Heart right ventricle (tissue), 16 donors: ENCODE data around the gene FABP3. TPM values are rescaled to one million over a fixed set of nuclear protein-coding genes. Genes with fewer than 3 reads are reported as not detected.

Source experiments
- ATAC-seq, 8 donors: fragments of 200-7000 bp; cut with Tn5 transposase; one replicate each; pipeline ENCODE4 v1.9.1; 2020; ENCODE audit warnings: mild to moderate bottlenecking in 8 of 8, moderate library complexity in 8 of 8, moderate number of reproducible peaks in 1 of 8
- DNase-seq, 2 donors: peaks; one replicate each; pipeline ENCODE4 v3.0.0-alpha.2; 2020
- H3K27ac ChIP-seq, 10 donors: fragments of 200-600 bp; sonication (generic) in 2 of 10; one replicate each; pipeline versions ENCODE4 v1.5.0 to v1.8.0; 2020 to 2022; ENCODE audit warnings: mild to moderate bottlenecking in 3 of 10
- H3K27me3 ChIP-seq, 7 donors: fragments of 200-600 bp; one replicate each; pipeline ENCODE4 v1.8.0; 2021 to 2022; ENCODE audit warnings: mild to moderate bottlenecking in 2 of 7
- H3K36me3 ChIP-seq, 9 donors: fragments of 200-600 bp; sonication (generic) in 1 of 9; one replicate each; pipeline versions ENCODE4 v1.5.0 to v1.8.0; 2020 to 2022; ENCODE audit warnings: mild to moderate bottlenecking in 2 of 9
- H3K4me1 ChIP-seq, 9 donors: fragments of 200-600 bp; sonication (generic) in 1 of 9; one replicate each; pipeline versions ENCODE4 v1.5.0 to v1.8.0; 2020 to 2022; ENCODE audit warnings: mild to moderate bottlenecking in 4 of 9
- H3K4me3 ChIP-seq, 10 donors: fragments of 200-600 bp; sonication (generic) in 2 of 10; one replicate each; pipeline versions ENCODE4 v1.5.0 to v1.8.0; 2020 to 2022; ENCODE audit warnings: mild to moderate bottlenecking in 7 of 10, moderate library complexity in 2 of 10
- H3K9me3 ChIP-seq, 11 donors: fragments of 200-600 bp in 10 of 11; sonication (generic) in 2 of 11; one replicate each; pipeline versions ENCODE4 v1.5.0 to v1.8.0; 2013 to 2022; ENCODE audit warnings: mild to moderate bottlenecking in 2 of 11, control low read depth in 1 of 11, moderate library complexity in 1 of 11
- WGBS, 2 donors: extraction: QIAGEN DNeasy Blood & Tissue Kit; methylation state at CpG; one replicate each; pipeline ENCODE4 v1.1.7; 2013; ENCODE audit warnings: inconsistent platforms in 1 of 2; 5-methylcytosine and 5-hydroxymethylcytosine counted together
- intact Hi-C, 10 donors: fragments of 100-400 bp; cut with DNase I; formaldehyde crosslinking; loops; one replicate each; pipeline versions ENCODE4 v1.11.1 to v1.14.2; 2022
- polyA plus RNA-seq, 2 donors: library from polyadenylated mRNA; stranded (reverse); fragments of 200-250 nt; gene quantifications; one replicate each; pipeline ENCODE4 v1.2.3, GENCODE V29; 2013
- total RNA-seq, 10 donors: library from RNA; stranded (reverse); fragmentation: NEBNext Ultra II Directional in 3 of 10; extraction: Animal tissue kit (Norgen Biotek cat#: 25700) in 3 of 10; gene quantifications; one replicate each; pipeline versions ENCODE4 v1.2.1 to v1.2.4, GENCODE V29; 2021 to 2023
- TF ChIP-seq, protein P1 (sequence below), 9 donors: fragments of 200-600 bp; sonication (generic) in 2 of 9; IDR thresholded peaks; one replicate each; pipeline versions ENCODE4 v1.5.0 to v1.8.0; 2021 to 2022; ENCODE audit warnings: antibody characterized with exemption in 9 of 9, mild to moderate bottlenecking in 5 of 9, moderate library complexity in 1 of 9
- donor health status: Arrhythmogenic right ventricular cardiomyopathy.
- donor health status: ischemic (EF 13 %, LVEDD 7.1; RV severe dilation, severe dysfunction).
- donor health status: healthy with polysubstance abuse.
- donor health status: DM: no; HTN: yes; CAD: no.
- donor health status: DM: no; HTN: no; CAD: no.
- donor health status: ischemic (EF 25% LVEDD 6.9; RV normal size, moderate dysfunction).
- donor health status: ischemic (EF 25% LVEDD 5.7; RV mildly dilated, moderate dysfunction).
- donor health status: healthy.
- donor health status: DM: yes; HTN: yes; CAD: no.
- donor health status: Ischemic cardiomyopathy.
- donor health status: ischemic (EF 35%, LVEDD 5.7; RV mildly dilated, moderate dysfunction).
- donor health status: nonischemic (EF 11% LVEDD 7.7; RV severe dilation, severe dysfunction).
- donor health status: DM: yes; HTN: yes; CAD: no.
- donor health status: PGD.
- donor health status: ischemic (EF 29% LVEDD 5.4; RV normal size, mild dysfunction).
- donor health status: nonischemic (EF 23%, LVEDD 6.1; RV moderate dilation, normal function).

Gene FABP3
- total and polyA plus RNA-seq, 12 donors = 2,977 to 6,968 (median 5,058) TPM

GRCh38 chr1:31410871-31411270 is 38.0 kb upstream of the FABP3 start:
- WGBS, 2 donors = 80 to 86% methylated on average over 4 of the region's 4 CpGs
- peaks cover 0 to 17% (median 9%) of the 10 kb centered on the region in 9 donors for H3K4me1 ChIP-seq
- no peaks in the 10 kb centered on the region for H3K9me3 ChIP-seq
- H3K4me3 ChIP-seq = no peak overlapping the region
- ATAC-seq = no peak
- DNase-seq = no peak
- intact Hi-C loops = no loop called here
- TF ChIP-seq, protein P1, sequence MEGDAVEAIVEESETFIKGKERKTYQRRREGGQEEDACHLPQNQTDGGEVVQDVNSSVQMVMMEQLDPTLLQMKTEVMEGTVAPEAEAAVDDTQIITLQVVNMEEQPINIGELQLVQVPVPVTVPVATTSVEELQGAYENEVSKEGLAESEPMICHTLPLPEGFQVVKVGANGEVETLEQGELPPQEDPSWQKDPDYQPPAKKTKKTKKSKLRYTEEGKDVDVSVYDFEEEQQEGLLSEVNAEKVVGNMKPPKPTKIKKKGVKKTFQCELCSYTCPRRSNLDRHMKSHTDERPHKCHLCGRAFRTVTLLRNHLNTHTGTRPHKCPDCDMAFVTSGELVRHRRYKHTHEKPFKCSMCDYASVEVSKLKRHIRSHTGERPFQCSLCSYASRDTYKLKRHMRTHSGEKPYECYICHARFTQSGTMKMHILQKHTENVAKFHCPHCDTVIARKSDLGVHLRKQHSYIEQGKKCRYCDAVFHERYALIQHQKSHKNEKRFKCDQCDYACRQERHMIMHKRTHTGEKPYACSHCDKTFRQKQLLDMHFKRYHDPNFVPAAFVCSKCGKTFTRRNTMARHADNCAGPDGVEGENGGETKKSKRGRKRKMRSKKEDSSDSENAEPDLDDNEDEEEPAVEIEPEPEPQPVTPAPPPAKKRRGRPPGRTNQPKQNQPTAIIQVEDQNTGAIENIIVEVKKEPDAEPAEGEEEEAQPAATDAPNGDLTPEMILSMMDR (IDR thresholded peaks at IDR 0.05) = no peak
- no peak overlapping the region for H3K27ac ChIP-seq
- peaks cover 0 to 40% (median 31%) of the 10 kb centered on the region in 7 donors for H3K27me3 ChIP-seq
- no peaks in the 10 kb centered on the region for H3K36me3 ChIP-seq

DNA sequence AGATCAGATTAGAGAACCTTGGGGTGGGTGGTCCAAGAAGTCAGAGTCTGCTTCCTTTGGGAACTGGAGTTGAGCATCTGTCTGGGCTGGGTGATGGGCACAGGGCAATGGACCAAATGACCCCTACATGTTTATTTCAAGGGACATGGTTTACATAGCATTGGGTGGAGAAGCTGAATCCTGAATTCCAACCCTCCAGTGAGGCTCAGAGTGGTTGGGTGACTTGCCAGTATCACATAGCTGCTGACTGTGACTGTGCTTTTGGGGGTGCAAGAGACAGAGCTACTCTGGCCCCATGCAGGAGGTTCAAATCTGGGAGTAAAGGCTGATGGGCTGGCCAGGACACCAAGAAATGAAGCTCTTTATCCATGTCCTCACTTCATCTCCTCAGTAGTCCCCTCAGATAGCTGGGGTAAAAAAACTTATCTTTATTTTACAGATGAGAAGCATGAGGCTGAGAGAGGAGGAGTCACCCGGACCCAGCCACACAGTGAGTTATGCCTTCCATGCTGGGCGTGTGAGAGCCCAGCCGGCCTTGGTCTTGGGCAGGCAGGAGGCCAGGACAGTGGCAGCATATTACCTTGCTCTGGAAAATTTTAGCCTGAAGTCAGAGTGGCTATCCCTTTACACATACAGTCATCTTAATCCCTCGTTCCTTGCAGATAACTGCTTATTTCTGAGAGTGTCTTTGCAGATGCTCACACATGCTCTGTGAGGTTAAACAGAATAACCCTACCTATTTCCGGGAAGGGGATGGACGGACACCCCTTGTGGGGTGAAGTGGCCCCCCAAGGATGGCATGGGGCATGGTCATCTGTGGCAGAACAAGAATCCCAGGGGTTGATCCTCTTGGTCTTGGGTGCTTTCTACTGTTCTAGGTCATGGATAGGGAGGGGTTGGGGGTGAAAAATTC is 37.3 kb upstream of the FABP3 start:
- Histone ChIP-seq H3K27ac (no peak overlapping the region), H3K4me3 (no peak overlapping the region), H3K9me3 (no peaks in the 10 kb centered on the region), H3K36me3 (no peaks in the 10 kb centered on the region), H3K27me3 (peaks cover 0 to 39% (median 31%) of the 10 kb centered on the region in 7 donors), H3K4me1 (peaks cover 0 to 17% (median 9%) of the 10 kb centered on the region in 9 donors)
- intact Hi-C loops = no loop called here
- no peak for ATAC-seq
- TF ChIP-seq, protein P1 (IDR thresholded peaks at IDR 0.05) = no peak
- 74 to 78% methylated on average over 6 of the region's 6 CpGs for WGBS, 2 donors
- no peak for DNase-seq

DNA sequence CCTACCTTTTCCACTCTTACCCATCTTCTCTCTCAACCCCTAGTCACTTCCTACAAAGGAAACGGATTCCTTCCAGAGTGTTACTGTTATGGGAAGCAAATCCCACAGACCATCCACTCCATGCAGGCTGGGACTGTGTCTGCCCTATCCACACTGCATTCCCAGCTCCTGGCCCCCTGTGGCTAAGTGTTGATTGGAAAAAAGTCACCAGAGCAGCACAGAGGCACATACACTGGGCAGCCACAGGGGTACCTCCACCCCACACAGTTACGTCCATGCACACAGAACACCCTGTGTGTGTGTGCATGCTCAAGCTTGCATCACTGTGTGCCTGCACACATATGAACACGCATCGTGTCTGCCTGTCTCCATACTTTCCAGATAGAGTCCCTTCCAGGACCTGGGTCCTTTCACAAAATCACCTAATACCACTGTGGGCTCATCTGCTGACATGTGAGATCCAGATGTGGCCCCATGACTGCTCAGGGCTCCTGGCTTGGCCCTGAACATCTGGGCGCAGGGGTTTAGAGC is 36.0 kb upstream of the FABP3 start:
- Histone ChIP-seq H3K4me3 (no peak overlapping the region), H3K36me3 (no peaks in the 10 kb centered on the region), H3K27ac (no peak overlapping the region), H3K27me3 (peaks cover 0 to 29% (median 24%) of the 10 kb centered on the region in 7 donors), H3K9me3 (no peaks in the 10 kb centered on the region), H3K4me1 (peaks cover 0 to 14% (median 6%) of the 10 kb centered on the region in 9 donors)
- TF ChIP-seq, protein P1 (IDR thresholded peaks at IDR 0.05) = no peak
- WGBS, 2 donors = 83 to 92% methylated on average over 5 of the region's 5 CpGs
- ATAC-seq (no peak), DNase-seq (no peak)
- intact Hi-C loops = no loop called here

GRCh38 chr1:31407029-31407626 is 34.3 kb upstream of the FABP3 start:
- intact Hi-C loops = no loop called here
- no peak overlapping the region for H3K27ac ChIP-seq

More at GRCh38 chr1:31407029-31407626, 34.3 kb upstream of the FABP3 start:
- Histone ChIP-seq H3K9me3 (no peaks in the 10 kb centered on the region), H3K4me3 (no peak overlapping the region), H3K27me3 (peaks cover 0 to 17% (median 11%) of the 10 kb centered on the region in 7 donors), H3K4me1 (peaks cover 0 to under 1% (median 0%) of the 10 kb centered on the region in 9 donors), H3K36me3 (no peaks in the 10 kb centered on the region)
- no peak for DNase-seq
- WGBS, 2 donors = 65 to 72% methylated on average over 18 of the region's 18 CpGs
- ATAC-seq = peak in 1 of 8 donors; percentile 34
- TF ChIP-seq, protein P1 (IDR thresholded peaks at IDR 0.05) = no peak
